GM21381 (cell line): ENCODE measurements around the gene GOLPH3.
"Not testable (repeated sequence)": the region's sequence is repeated elsewhere in the genome, so short reads cannot be mapped to it uniquely, and the experiment has no call there.

Experiments
- ATAC-seq: cut with Tn5 transposase; IDR thresholded peaks from one replicate; pipeline ENCODE4 v1.9.1; 2021; ENCODE audit warnings: mild to moderate bottlenecking, moderate library complexity; ENCODE audit not compliant: unreplicated experiment

Gene GOLPH3

GRCh38 chr5:32138839-32139493 is 35.2 kb downstream of the GOLPH3 start:
- ATAC-seq: no peak

- no peak for ATAC-seq
These were observed 37.8 kb downstream of the GOLPH3 start for GRCh38 chr5:32136342-32136741.

GRCh38 chr5:32135086-32135485 is 39.0 kb downstream of the GOLPH3 start:
- no peak for ATAC-seq

- ATAC-seq: no peak
These were observed 41.4 kb downstream of the GOLPH3 start for GRCh38 chr5:32132757-32133156.

GRCh38 chr5:32131604-32132003 is 42.5 kb downstream of the GOLPH3 start:
- ATAC-seq: no peak

- ATAC-seq: no peak
These were observed 43.3 kb downstream of the GOLPH3 start for GRCh38 chr5:32130865-32131264.

GRCh38 chr5:32129074-32129598 is 45.0 kb downstream of the GOLPH3 start:
- ATAC-seq: no peak

- ATAC-seq: no peak
These were observed 46.4 kb downstream of the GOLPH3 start for GRCh38 chr5:32127711-32128110.

- no peak for ATAC-seq
These were observed 47.4 kb downstream of the GOLPH3 start for GRCh38 chr5:32126691-32127090.

GRCh38 chr5:32123889-32124676 is 50.0 kb downstream of the GOLPH3 start:
- ATAC-seq: no peak

GRCh38 chr5:32123058-32123805 is 50.9 kb downstream of the GOLPH3 start:
- ATAC-seq: no peak

GRCh38 chr5:32118922-32119321 is 55.2 kb downstream of the GOLPH3 start:
- not testable (repeated sequence) for ATAC-seq

GRCh38 chr5:32116574-32117313 is 57.4 kb downstream of the GOLPH3 start:
- no peak for ATAC-seq

- no peak for ATAC-seq
These were observed 58.1 kb downstream of the GOLPH3 start for GRCh38 chr5:32115985-32116384.

- no peak for ATAC-seq
These were observed 63.9 kb downstream of the GOLPH3 start for GRCh38 chr5:32110111-32110696.

GRCh38 chr5:32109236-32109635 is 64.9 kb downstream of the GOLPH3 start:
- no peak for ATAC-seq

GRCh38 chr5:32108167-32108566 is 66.0 kb downstream of the GOLPH3 start:
- ATAC-seq: no peak

GRCh38 chr5:32107291-32107690 is 66.8 kb downstream of the GOLPH3 start:
- no peak for ATAC-seq

- no peak for ATAC-seq
These were observed 70.6 kb downstream of the GOLPH3 start for GRCh38 chr5:32103521-32103920.

- no peak for ATAC-seq
These were observed 71.7 kb downstream of the GOLPH3 start for GRCh38 chr5:32102254-32102986.
